H9 (cell line): ENCODE results near the gene PLEKHM1. TPM values are rescaled to one million over a fixed set of nuclear protein-coding genes. Genes with fewer than 3 reads are reported as not detected.
"Not testable (repeated sequence)": the region's sequence is repeated elsewhere in the genome, so short reads cannot be mapped to it uniquely, and the experiment has no call there.

Experiments
- DNase-seq: peaks from one replicate; pipeline ENCODE4 v3.0.0-alpha.2; 2017
- H2AFZ ChIP-seq: one replicate; pipeline ENCODE4 v1.6.1; 2013; ENCODE audit warnings: mild to moderate bottlenecking, low read length, control low read depth, moderate library complexity
- H2AK5ac ChIP-seq: 2 replicates; pipeline ENCODE4 v1.6.1; 2013; ENCODE audit warnings: low read length, control low read depth, mixed read lengths; ENCODE audit not compliant: insufficient read length
- H2BK120ac ChIP-seq: one replicate; pipeline ENCODE4 v1.6.1; 2013; ENCODE audit warnings: low read depth, mild to moderate bottlenecking, low read length, control low read depth, inconsistent platforms; ENCODE audit not compliant: poor library complexity, severe bottlenecking
- H2BK12ac ChIP-seq: 2 replicates; pipeline ENCODE4 v1.6.1; 2013; ENCODE audit warnings: low read length, control low read depth, mixed read lengths, low read depth; ENCODE audit not compliant: insufficient read length
- H2BK15ac ChIP-seq: 2 replicates; pipeline ENCODE4 v1.6.1; 2013; ENCODE audit warnings: low read depth, low read length, control low read depth
- H2BK20ac ChIP-seq: one replicate; pipeline ENCODE4 v1.6.1; 2013; ENCODE audit warnings: low read depth, mild to moderate bottlenecking, low read length, control low read depth, inconsistent platforms; ENCODE audit not compliant: poor library complexity, severe bottlenecking
- H2BK5ac ChIP-seq: 2 replicates; pipeline ENCODE4 v1.6.1; 2013; ENCODE audit warnings: low read length, control low read depth, mixed read lengths; ENCODE audit not compliant: insufficient read length
- H3K14ac ChIP-seq: 2 replicates; pipeline ENCODE4 v1.6.1; 2013; ENCODE audit warnings: low read length, control low read depth; ENCODE audit not compliant: insufficient read depth
- H3K18ac ChIP-seq: 2 replicates; pipeline ENCODE4 v1.6.1; 2013; ENCODE audit warnings: low read depth, mild to moderate bottlenecking, mixed read lengths, low read length, control low read depth; ENCODE audit not compliant: insufficient read length
- H3K23ac ChIP-seq: 2 replicates; pipeline ENCODE4 v1.6.1; 2013; ENCODE audit warnings: low read length, control low read depth, mixed read lengths, low read depth; ENCODE audit not compliant: insufficient read length
- H3K23me2 ChIP-seq: 2 replicates; pipeline ENCODE4 v1.6.1; 2013; ENCODE audit warnings: low read depth, mild to moderate bottlenecking, mixed read lengths, low read length, control low read depth; ENCODE audit not compliant: insufficient read length, poor library complexity, severe bottlenecking
- H3K27ac ChIP-seq: 2 replicates; pipeline ENCODE4 v1.5.1; 2013; ENCODE audit warnings: low read length, control low read depth, mixed read lengths, low read depth; ENCODE audit not compliant: insufficient read length
- H3K27me3 ChIP-seq: 2 replicates; pipeline ENCODE4 v1.6.1; 2013; ENCODE audit warnings: low read length, control low read depth, inconsistent platforms; ENCODE audit not compliant: insufficient read depth
- H3K4ac ChIP-seq: 2 replicates; pipeline ENCODE4 v1.6.1; 2013; ENCODE audit warnings: low read depth, mild to moderate bottlenecking, control low read depth, inconsistent platforms, low read length, moderate library complexity
- H3K4me1 ChIP-seq: 2 replicates; pipeline ENCODE4 v1.6.1; 2013; ENCODE audit warnings: low read length, control low read depth, inconsistent platforms; ENCODE audit not compliant: insufficient read depth
- H3K4me2 ChIP-seq: 2 replicates; pipeline ENCODE4 v1.6.1; 2013; ENCODE audit warnings: low read length, control low read depth, mixed read lengths; ENCODE audit not compliant: insufficient read length, insufficient read depth
- H3K56ac ChIP-seq: 2 replicates; pipeline ENCODE4 v1.6.1; 2013; ENCODE audit warnings: low read depth, mild to moderate bottlenecking, mixed read lengths, low read length, control low read depth; ENCODE audit not compliant: insufficient read length
- H3K79me1 ChIP-seq: 2 replicates; pipeline ENCODE4 v1.6.1; 2013; ENCODE audit warnings: low read depth, mild to moderate bottlenecking, moderate library complexity, low read length, control low read depth, inconsistent platforms; ENCODE audit not compliant: insufficient read depth, poor library complexity, severe bottlenecking
- H3K79me2 ChIP-seq: 2 replicates; pipeline ENCODE4 v1.6.1; 2013; ENCODE audit warnings: low read length, control low read depth, inconsistent platforms; ENCODE audit not compliant: insufficient read depth
- H3K9ac ChIP-seq: 2 replicates; pipeline ENCODE4 v1.6.1; 2013; ENCODE audit warnings: low read length, control low read depth, mixed read lengths; ENCODE audit not compliant: insufficient read length; ENCODE audit errors: extremely low read depth
- H3K9me3 ChIP-seq: one replicate; pipeline ENCODE4 v1.6.1; 2013; ENCODE audit warnings: low read depth, low read length, inconsistent platforms; ENCODE audit not compliant: control insufficient read depth
- H3T11ph ChIP-seq: one replicate; pipeline ENCODE4 v1.6.1; 2013; ENCODE audit warnings: mild to moderate bottlenecking, low read length, control low read depth, inconsistent platforms
- H4K20me1 ChIP-seq: one replicate; pipeline ENCODE4 v1.6.1; 2013; ENCODE audit not compliant: control insufficient read depth, insufficient read length, insufficient read depth
- H4K5ac ChIP-seq: 2 replicates; pipeline ENCODE4 v1.6.1; 2013; ENCODE audit warnings: low read depth, mild to moderate bottlenecking, mixed read lengths, low read length, control low read depth; ENCODE audit not compliant: insufficient read length
- H4K8ac ChIP-seq: replicated peaks from 2 replicates; pipeline ENCODE4 v1.6.1; 2013; ENCODE audit warnings: low read length, control low read depth, mixed read lengths, low read depth; ENCODE audit not compliant: insufficient read length
- H4K91ac ChIP-seq: 2 replicates; pipeline ENCODE4 v1.6.1; 2013; ENCODE audit warnings: low read depth, mild to moderate bottlenecking, moderate library complexity, mixed read lengths, low read length, control low read depth; ENCODE audit not compliant: insufficient read length
- H3K27ac Mint-ChIP-seq, 3 experiments: 2 replicates in 2 of 3; 3 replicates in 1 of 3; pipeline ENCODE4 v1.8.0; 2020 to 2021; ENCODE audit warnings: mixed read lengths in 3 of 3, mild to moderate bottlenecking in 1 of 3, moderate library complexity in 1 of 3
- H3K27me3 Mint-ChIP-seq: 2 replicates; pipeline ENCODE4 v1.8.0; 2021; ENCODE audit warnings: low read depth, mild to moderate bottlenecking, moderate library complexity, mixed read lengths
- H3K36me3 Mint-ChIP-seq, 3 experiments: 2 replicates in 2 of 3; 3 replicates in 1 of 3; pipeline ENCODE4 v1.8.0; 2020 to 2021; ENCODE audit warnings: low read depth in 3 of 3, mixed read lengths in 3 of 3; ENCODE audit not compliant: insufficient read depth in 1 of 3
- H3K4me1 Mint-ChIP-seq, 2 experiments: 2 replicates each; pipeline ENCODE4 v1.8.0; 2020; ENCODE audit warnings: mixed read lengths in 2 of 2
- H3K4me3 Mint-ChIP-seq, 2 experiments: 2 replicates in 1 of 2; 3 replicates in 1 of 2; pipeline ENCODE4 v1.8.0; 2020 to 2021; ENCODE audit warnings: mild to moderate bottlenecking in 2 of 2, mixed read lengths in 2 of 2, moderate library complexity in 1 of 2
- H3K9me3 Mint-ChIP-seq, 2 experiments: 2 replicates in 1 of 2; 3 replicates in 1 of 2; pipeline ENCODE4 v1.8.0; 2020; ENCODE audit warnings: mild to moderate bottlenecking in 2 of 2, mixed read lengths in 2 of 2, moderate library complexity in 1 of 2
- WGBS: extraction: QIAGEN DNeasy Blood & Tissue Kit; methylation state at CpG from one replicate; pipeline ENCODE4 v1.1.7; 2013; ENCODE audit warnings: missing lambda C conversion rate, low lambda C conversion rate, mixed read lengths; ENCODE audit not compliant: insufficient read length; ENCODE audit errors: extremely low coverage; 5-methylcytosine and 5-hydroxymethylcytosine counted together
- total RNA-seq: library from RNA; stranded (reverse); gene quantifications from 2 replicates; pipeline ENCODE4 v1.2.1, GENCODE V29; 2021

Gene PLEKHM1
- total RNA-seq, 1 experiment from 2014 or later: 20.7 TPM

GRCh38 chr17:45448066-45448465, 42.5 kb downstream of the PLEKHM1 start:
- H3T11ph ChIP-seq, H3K9ac ChIP-seq, H3K27ac Mint-ChIP-seq, DNase-seq, H2BK15ac ChIP-seq, H3K79me1 ChIP-seq, H4K5ac ChIP-seq, H3K14ac ChIP-seq, H3K4me1 ChIP-seq, H3K23ac ChIP-seq, H3K9me3 Mint-ChIP-seq, H2BK20ac ChIP-seq, H2AK5ac ChIP-seq, H2BK120ac ChIP-seq, H3K79me2 ChIP-seq, H3K4me2 ChIP-seq, H3K4me3 Mint-ChIP-seq, H4K91ac ChIP-seq, H3K56ac ChIP-seq, H3K9me3 ChIP-seq, H2BK5ac ChIP-seq, H4K20me1 ChIP-seq, H4K8ac ChIP-seq, H3K23me2 ChIP-seq, H3K18ac ChIP-seq, H3K27me3 Mint-ChIP-seq, H3K27ac ChIP-seq, H2BK12ac ChIP-seq, H3K27me3 ChIP-seq, H3K36me3 Mint-ChIP-seq, H3K4ac ChIP-seq, H3K4me1 Mint-ChIP-seq, H2AFZ ChIP-seq: not testable (repeated sequence)
- no CpG with 5 or more reads among the region's 7 CpGs for WGBS

- H3K27ac Mint-ChIP-seq, H3K27me3 Mint-ChIP-seq, H4K8ac ChIP-seq, H4K5ac ChIP-seq, H3K4me2 ChIP-seq, H3K4ac ChIP-seq, H2BK120ac ChIP-seq, H3K9me3 Mint-ChIP-seq, H2AK5ac ChIP-seq, H3K79me1 ChIP-seq, H4K91ac ChIP-seq, H3K4me1 Mint-ChIP-seq, H2BK12ac ChIP-seq, H3K4me1 ChIP-seq, H3K27me3 ChIP-seq, H3T11ph ChIP-seq, H2AFZ ChIP-seq, DNase-seq, H2BK15ac ChIP-seq, H2BK20ac ChIP-seq, H3K9ac ChIP-seq, H3K23ac ChIP-seq, H3K14ac ChIP-seq, H3K9me3 ChIP-seq, H4K20me1 ChIP-seq, H3K23me2 ChIP-seq, H3K18ac ChIP-seq, H3K27ac ChIP-seq, H3K79me2 ChIP-seq, H3K56ac ChIP-seq, H3K36me3 Mint-ChIP-seq, H3K4me3 Mint-ChIP-seq, H2BK5ac ChIP-seq: not testable (repeated sequence)
- no CpG with 5 or more reads among the region's 14 CpGs for WGBS
These were observed 42.9 kb downstream of the PLEKHM1 start for GRCh38 chr17:45447650-45448049.
